Neural progenitor cell (in vitro differentiated cells): ENCODE results near the gene ABCF3. TPM values are rescaled to one million over a fixed set of nuclear protein-coding genes. Genes with fewer than 3 reads are reported as not detected.
A peak's percentile ranks its signal among the peaks of the same experiment; 100 is the strongest.

Experiments used
- DNase-seq: peaks from one replicate; pipeline ENCODE4 v3.0.0-alpha.2; 2016; ENCODE audit warnings: low spot score
- H2AFZ ChIP-seq: fragments of 200-600 bp; sonication (generic); replicated peaks from 2 replicates; pipeline ENCODE4 v1.6.1; 2016; ENCODE audit warnings: antibody characterized with exemption
- H3F3A ChIP-seq: fragments of 200-600 bp; sonication (generic); 2 replicates; pipeline ENCODE4 v1.6.1; 2016; ENCODE audit warnings: antibody characterized with exemption, low read depth
- H3K27ac ChIP-seq: fragments of 200-600 bp; sonication (generic); 2 replicates; pipeline ENCODE4 v1.5.1; 2016; ENCODE audit warnings: mild to moderate bottlenecking
- H3K27me3 ChIP-seq: fragments of 200-600 bp; sonication (generic); 2 replicates; pipeline ENCODE4 v1.6.1; 2016; ENCODE audit warnings: mild to moderate bottlenecking, moderate library complexity
- H3K36me3 ChIP-seq: fragments of 200-600 bp; sonication (generic); 2 replicates; pipeline ENCODE4 v1.5.1; 2016
- H3K4me1 ChIP-seq: fragments of 200-600 bp; sonication (generic); 2 replicates; pipeline ENCODE4 v1.6.1; 2016; ENCODE audit warnings: mixed run types
- H3K4me2 ChIP-seq: fragments of 200-600 bp; sonication (generic); 2 replicates; pipeline ENCODE4 v1.6.1; 2016
- H3K4me3 ChIP-seq: fragments of 200-600 bp; sonication (generic); 2 replicates; pipeline ENCODE4 v1.5.1; 2016
- H3K79me2 ChIP-seq: fragments of 200-600 bp; sonication (generic); 2 replicates; pipeline ENCODE4 v1.6.1; 2016; ENCODE audit warnings: low read depth
- H3K9ac ChIP-seq: fragments of 200-600 bp; sonication (generic); 2 replicates; pipeline ENCODE4 v1.6.1; 2016
- H3K9me3 ChIP-seq: fragments of 200-600 bp; sonication (generic); 2 replicates; pipeline ENCODE4 v1.5.1; 2016; ENCODE audit warnings: low read depth
- H4K20me1 ChIP-seq: fragments of 200-600 bp; sonication (generic); 2 replicates; pipeline ENCODE4 v1.6.1; 2016; ENCODE audit warnings: low read depth
- H3K27ac Mint-ChIP-seq: 3 replicates; pipeline ENCODE4 v1.8.0; 2021; ENCODE audit warnings: mixed read lengths
- H3K27me3 Mint-ChIP-seq: 2 replicates; pipeline ENCODE4 v1.8.0; 2022; ENCODE audit warnings: low read depth, mild to moderate bottlenecking, inconsistent platforms, moderate library complexity, mixed read lengths; ENCODE audit not compliant: insufficient read depth
- H3K36me3 Mint-ChIP-seq: 3 replicates; pipeline ENCODE4 v1.8.0; 2021; ENCODE audit warnings: mixed read lengths
- H3K4me1 Mint-ChIP-seq: 3 replicates; pipeline ENCODE4 v1.8.0; 2021; ENCODE audit warnings: mixed read lengths
- H3K4me3 Mint-ChIP-seq: 3 replicates; pipeline ENCODE4 v1.8.0; 2021; ENCODE audit warnings: mild to moderate bottlenecking, moderate library complexity, mixed read lengths
- H3K9me3 Mint-ChIP-seq: 3 replicates; pipeline ENCODE4 v1.8.0; 2020; ENCODE audit warnings: mixed read lengths
- EZH2 ChIP-seq: fragments of 200-600 bp; sonication (generic); IDR thresholded peaks from 2 replicates; pipeline ENCODE4 v1.6.1; 2017; ENCODE audit warnings: antibody characterized with exemption, mild to moderate bottlenecking, moderate library complexity
- EZH2phosphoT487 ChIP-seq: fragments of 200-600 bp; sonication (generic); IDR thresholded peaks from 2 replicates; pipeline ENCODE4 v1.6.1; 2017; ENCODE audit warnings: antibody characterized with exemption
- total RNA-seq: library from RNA; depleted of rRNA; stranded (reverse); fragments of >200 nt; gene quantifications from 2 replicates; pipeline ENCODE4 v1.2.3, GENCODE V29; 2015; ENCODE audit warnings: low replicate concordance
- TF ChIP-seq, protein P1 (sequence below): fragments of 200-600 bp; sonication (generic); IDR thresholded peaks from 2 replicates; pipeline ENCODE4 v1.5.1; 2017; ENCODE audit warnings: antibody characterized with exemption, mild to moderate bottlenecking

Gene ABCF3
- total RNA-seq, 1 donor from 2014 or later, result 22.0 TPM

DNA sequence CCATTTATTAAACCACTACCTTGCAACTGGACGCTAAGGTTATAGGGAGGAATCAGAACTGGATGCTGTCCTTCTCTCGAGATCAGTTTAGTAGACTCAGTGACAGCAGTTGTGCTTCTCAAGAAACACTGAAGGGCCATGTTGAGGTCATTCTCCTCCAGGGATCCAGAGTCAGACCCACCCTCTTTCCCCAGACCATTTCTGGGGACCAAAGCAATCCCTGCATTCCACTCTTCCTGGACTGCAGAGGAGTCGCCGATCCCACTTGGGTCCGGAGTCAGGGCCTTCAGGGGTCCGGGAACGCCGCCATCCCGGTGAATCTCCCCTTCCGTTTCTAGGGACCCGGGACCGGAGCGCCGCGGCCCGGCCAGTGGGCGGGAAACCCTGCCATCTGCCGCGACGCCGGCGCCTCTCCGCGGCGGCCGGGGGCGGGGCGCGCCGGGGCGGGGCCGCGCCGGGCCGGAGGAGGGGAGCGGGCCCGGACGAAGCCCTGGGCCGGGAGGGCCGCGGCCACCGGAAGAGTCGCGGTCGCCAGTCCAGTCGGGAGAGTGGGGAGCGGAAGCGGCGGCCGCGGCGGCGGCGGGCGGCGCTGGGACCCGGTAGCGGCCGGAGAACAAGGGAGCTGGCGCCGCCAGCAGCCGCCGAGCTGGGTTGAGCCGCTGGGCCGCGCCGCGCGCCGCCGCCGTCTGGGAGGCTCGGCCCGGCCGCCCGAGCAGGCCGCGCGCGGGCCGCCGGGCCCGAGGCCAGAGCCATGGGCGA is 30.9 kb upstream of the ABCF3 start, which contains the start of gene DVL3:
TSS of gene DVL3 (plus strand) at position 493 of the 759 bp plus-strand sequence. CDS start at position 752, 259 bp downstream.
- peaks cover 34% of the 10 kb centered on the region for H3K4me1 Mint-ChIP-seq
- peak within 1 kb of the TSS; percentile 99 for H3K4me3 Mint-ChIP-seq
- H3K4me2 ChIP-seq, result peak within 1 kb of the TSS; percentile 86
- peaks cover 12% of the 10 kb centered on the region for H3K27me3 Mint-ChIP-seq
- TF ChIP-seq EZH2phosphoT487 (no peak), EZH2 (no peak)
- TF ChIP-seq, protein P1, sequence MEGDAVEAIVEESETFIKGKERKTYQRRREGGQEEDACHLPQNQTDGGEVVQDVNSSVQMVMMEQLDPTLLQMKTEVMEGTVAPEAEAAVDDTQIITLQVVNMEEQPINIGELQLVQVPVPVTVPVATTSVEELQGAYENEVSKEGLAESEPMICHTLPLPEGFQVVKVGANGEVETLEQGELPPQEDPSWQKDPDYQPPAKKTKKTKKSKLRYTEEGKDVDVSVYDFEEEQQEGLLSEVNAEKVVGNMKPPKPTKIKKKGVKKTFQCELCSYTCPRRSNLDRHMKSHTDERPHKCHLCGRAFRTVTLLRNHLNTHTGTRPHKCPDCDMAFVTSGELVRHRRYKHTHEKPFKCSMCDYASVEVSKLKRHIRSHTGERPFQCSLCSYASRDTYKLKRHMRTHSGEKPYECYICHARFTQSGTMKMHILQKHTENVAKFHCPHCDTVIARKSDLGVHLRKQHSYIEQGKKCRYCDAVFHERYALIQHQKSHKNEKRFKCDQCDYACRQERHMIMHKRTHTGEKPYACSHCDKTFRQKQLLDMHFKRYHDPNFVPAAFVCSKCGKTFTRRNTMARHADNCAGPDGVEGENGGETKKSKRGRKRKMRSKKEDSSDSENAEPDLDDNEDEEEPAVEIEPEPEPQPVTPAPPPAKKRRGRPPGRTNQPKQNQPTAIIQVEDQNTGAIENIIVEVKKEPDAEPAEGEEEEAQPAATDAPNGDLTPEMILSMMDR, result no peak
- peak; percentile 88 for DNase-seq
- peaks cover 42% of the 10 kb centered on the region for H3F3A ChIP-seq
- H3K9me3 ChIP-seq, result no peaks in the 10 kb centered on the region
- no peaks in the 10 kb centered on the region for H3K36me3 ChIP-seq
- peaks cover 54% of the 10 kb centered on the region for H3K79me2 ChIP-seq
- peak within 1 kb of the TSS; percentile 100 for H3K4me3 ChIP-seq
- peak within 1 kb of the TSS; percentile 92 for H3K27ac ChIP-seq
- H4K20me1 ChIP-seq, result peaks cover 30% of the 10 kb centered on the region
- peak within 1 kb of the TSS; percentile 89 for H2AFZ ChIP-seq
- H3K27me3 ChIP-seq, result no peaks in the 10 kb centered on the region
- H3K9ac ChIP-seq, result peak within 1 kb of the TSS; percentile 87
- no peaks in the 10 kb centered on the region for H3K9me3 Mint-ChIP-seq
- peaks cover under 1% of the 10 kb centered on the region for H3K36me3 Mint-ChIP-seq
- peaks cover 19% of the 10 kb centered on the region for H3K4me1 ChIP-seq
- peak within 1 kb of the TSS; percentile 97 for H3K27ac Mint-ChIP-seq

DNA sequence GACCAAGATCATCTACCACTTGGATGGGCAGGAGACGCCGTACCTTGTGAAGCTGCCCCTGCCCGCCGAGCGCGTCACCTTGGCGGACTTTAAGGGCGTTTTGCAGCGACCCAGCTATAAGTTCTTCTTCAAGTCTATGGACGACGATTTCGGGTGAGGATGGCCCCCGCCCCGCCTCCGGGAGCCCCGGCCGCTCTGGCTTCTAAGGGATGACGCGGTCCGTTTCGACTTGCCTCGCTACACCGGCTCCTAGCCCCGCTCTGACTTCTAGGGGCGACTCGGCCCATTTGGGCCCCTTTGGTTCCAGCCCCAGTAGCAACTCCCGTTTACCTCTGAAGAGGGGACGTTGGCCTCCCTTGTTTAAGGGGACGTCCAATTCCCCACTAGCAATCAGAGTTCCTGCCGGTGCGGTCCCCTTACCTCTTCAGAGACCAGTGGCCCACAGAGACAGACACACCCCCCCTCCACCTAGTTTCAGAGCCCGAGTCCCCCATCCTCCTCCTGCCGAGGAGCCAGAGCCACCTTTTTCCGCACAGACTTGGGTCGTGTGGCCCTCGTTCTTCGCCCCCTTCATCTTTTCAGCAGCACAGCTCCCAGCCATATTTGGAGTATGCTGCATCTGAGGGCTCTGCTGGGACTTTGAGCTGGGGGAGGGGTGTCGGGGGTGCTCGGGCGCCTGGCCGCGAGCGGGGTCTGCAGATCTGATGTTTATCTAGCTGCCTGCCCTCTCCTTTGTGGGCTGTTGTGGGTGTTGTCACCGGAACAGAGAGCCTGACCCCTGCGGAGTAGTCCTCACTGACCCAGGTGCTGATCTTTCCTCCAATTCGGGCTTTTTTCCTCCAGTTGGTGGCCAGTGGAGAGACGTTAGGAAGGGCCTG is 30.1 kb upstream of the ABCF3 start:
- Histone ChIP-seq H4K20me1 (peaks cover 38% of the 10 kb centered on the region), H2AFZ (peak overlapping the region; percentile 82), H3K4me1 (peaks cover 19% of the 10 kb centered on the region), H3K36me3 (no peaks in the 10 kb centered on the region), H3K27me3 (no peaks in the 10 kb centered on the region), H3K9ac (peak overlapping the region; percentile 87), H3K79me2 (peaks cover 62% of the 10 kb centered on the region), H3K4me2 (peak overlapping the region; percentile 86), H3K27ac (peak overlapping the region; percentile 92), H3K4me3 (peak overlapping the region; percentile 100), H3F3A (peaks cover 42% of the 10 kb centered on the region), H3K9me3 (no peaks in the 10 kb centered on the region)
- peak overlapping the region; percentile 97 for H3K27ac Mint-ChIP-seq
- H3K4me3 Mint-ChIP-seq, result peak overlapping the region; percentile 99
- H3K9me3 Mint-ChIP-seq, result no peaks in the 10 kb centered on the region
- peaks cover 4% of the 10 kb centered on the region for H3K36me3 Mint-ChIP-seq
- peak; percentile 62 for DNase-seq
- H3K27me3 Mint-ChIP-seq, result peaks cover 12% of the 10 kb centered on the region
- H3K4me1 Mint-ChIP-seq, result peaks cover 36% of the 10 kb centered on the region
- TF ChIP-seq, protein P1, result no peak
- no peak for TF ChIP-seq EZH2phosphoT487
- no peak for TF ChIP-seq EZH2

DNA sequence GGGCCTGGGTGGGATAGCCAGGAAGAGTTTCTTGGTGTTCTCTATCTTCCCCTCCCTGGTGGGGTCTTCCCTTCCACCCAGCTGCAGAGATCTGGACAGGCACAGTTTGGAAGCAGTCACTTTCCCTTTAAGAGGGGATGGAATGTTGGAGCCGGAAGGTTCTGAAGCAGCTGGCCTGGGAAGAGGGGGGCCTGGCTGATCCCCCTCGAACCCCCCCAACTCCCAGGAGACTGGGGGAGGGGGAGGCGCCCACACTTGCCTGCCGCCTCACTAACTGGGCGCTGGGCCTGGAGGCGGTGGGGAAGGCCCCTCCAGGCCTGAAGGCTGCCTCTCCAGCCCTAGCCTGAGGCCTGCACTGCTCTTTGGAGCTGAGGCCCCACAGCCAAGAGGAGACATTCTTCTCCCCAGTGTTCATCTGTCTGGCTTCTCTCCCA is 29.5 kb upstream of the ABCF3 start:
- Histone ChIP-seq H3K27me3 (no peaks in the 10 kb centered on the region), H3K9ac (peak overlapping the region; percentile 87), H3K4me3 (peak overlapping the region; percentile 100), H3K4me1 (peaks cover 19% of the 10 kb centered on the region), H3K27ac (peak overlapping the region; percentile 92), H3K9me3 (no peaks in the 10 kb centered on the region), H3K79me2 (peaks cover 68% of the 10 kb centered on the region), H3K4me2 (peak overlapping the region; percentile 86), H3K36me3 (no peaks in the 10 kb centered on the region), H3F3A (peaks cover 42% of the 10 kb centered on the region), H2AFZ (no peak overlapping the region), H4K20me1 (peaks cover 38% of the 10 kb centered on the region)
- Mint-ChIP-seq H3K9me3 (no peaks in the 10 kb centered on the region), H3K27ac (peak overlapping the region; percentile 97), H3K36me3 (peaks cover 4% of the 10 kb centered on the region), H3K4me1 (peaks cover 38% of the 10 kb centered on the region), H3K27me3 (peaks cover 12% of the 10 kb centered on the region), H3K4me3 (peak overlapping the region; percentile 99)
- TF ChIP-seq, protein P1, result no peak
- TF ChIP-seq EZH2 (no peak), EZH2phosphoT487 (no peak)
- DNase-seq, result peak; percentile 80
